ENCODE measurements around the gene AKAP13.
"Not testable (repeated sequence)": the region's sequence is repeated elsewhere in the genome, so short reads cannot be mapped to it uniquely, and the experiment has no call there.

The AKAP13 gene

GRCh38 chr15:85793641-85794597 is 413.5 kb downstream of the AKAP13 start:
- no peak for DNase-seq (ENCODE audit: low spot score)

- DNase-seq (ENCODE audit: low spot score) = peak; percentile 96
Observed at GRCh38 chr15:85794598-85795336, 414.4 kb downstream of the AKAP13 start, which contains the start of gene KLHL25. Gene KLHL25 (minus strand): TSS chr15:85794925. CDS start chr15:85769810, 25,115 bp downstream.

- DNase-seq (ENCODE audit: low spot score) = no peak
Observed at GRCh38 chr15:85795337-85796305, 415.2 kb downstream of the AKAP13 start.

GRCh38 chr15:85796371-85796770 is 416.0 kb downstream of the AKAP13 start:
- DNase-seq (ENCODE audit: low spot score) = not testable (repeated sequence)
